HUDEP-2 (cell line): ENCODE results near the gene NHS.
"Not testable (repeated sequence)": the region's sequence is repeated elsewhere in the genome, so short reads cannot be mapped to it uniquely, and the experiment has no call there.

Source experiments
- DNase-seq, 76 experiments: peaks; one replicate each; lab custom pipeline; 2025; ENCODE audit not compliant: unreplicated experiment in 76 of 76; lab: John Stamatoyannopoulos, UW

The NHS gene

DNA sequence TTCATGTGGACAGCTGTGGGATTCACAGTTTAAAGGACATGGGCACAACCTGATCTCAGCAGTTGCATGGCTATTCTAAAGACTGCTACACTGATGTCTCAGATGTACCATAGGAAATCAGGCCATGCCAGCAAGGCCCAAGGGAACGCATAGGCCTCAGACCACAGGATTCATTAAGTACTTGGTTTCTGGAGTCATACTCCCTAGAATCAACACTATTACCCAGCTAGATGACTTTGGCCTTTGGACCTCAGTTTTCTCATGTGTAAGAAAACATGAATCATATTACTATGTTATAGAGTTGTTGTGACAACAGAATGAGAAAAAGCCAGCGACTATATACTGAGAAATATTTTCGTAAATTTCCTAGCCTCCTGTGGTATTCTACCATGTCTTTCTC, 67.9 kb downstream of the NHS start:
- no peak for DNase-seq

DNA sequence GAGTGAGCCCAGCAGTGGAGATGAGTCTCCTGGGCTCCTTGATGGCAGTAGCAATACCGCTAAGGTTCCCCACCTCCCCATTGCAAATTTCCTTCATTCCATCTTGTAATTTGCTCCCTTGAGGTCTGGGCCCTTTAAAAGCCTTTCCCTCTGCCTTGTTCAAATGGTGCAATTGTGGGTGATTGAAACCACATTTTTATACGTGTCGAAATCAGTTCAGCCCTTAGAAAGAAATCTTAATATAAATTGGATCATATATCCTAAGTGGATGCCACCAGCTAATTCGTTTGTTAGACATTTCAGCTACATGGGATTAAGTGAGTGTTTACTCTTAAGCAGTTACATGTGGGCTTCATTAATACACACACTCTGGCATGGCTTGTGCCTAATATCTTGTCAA, 68.6 kb downstream of the NHS start:
- DNase-seq: no peak

DNA sequence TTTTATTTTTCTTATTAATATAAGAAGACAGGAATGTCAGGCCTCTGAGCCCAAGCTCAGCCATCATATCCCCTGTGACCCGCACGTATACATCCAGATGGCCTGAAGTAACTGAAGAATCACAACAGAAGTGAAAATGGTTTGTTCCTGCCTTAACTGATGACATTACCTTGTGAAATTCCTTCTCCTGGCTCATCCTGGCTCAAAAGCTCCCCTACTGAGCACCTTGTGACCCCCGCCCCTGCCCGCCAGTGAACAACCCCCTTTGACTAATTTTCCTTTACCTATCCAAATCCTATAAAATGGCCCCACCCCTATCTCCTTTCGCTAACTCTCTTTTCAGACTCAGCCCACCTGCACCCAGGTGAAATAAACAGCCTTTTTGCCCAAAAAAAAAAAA, 71.3 kb downstream of the NHS start:
- DNase-seq: not testable (repeated sequence)

DNA sequence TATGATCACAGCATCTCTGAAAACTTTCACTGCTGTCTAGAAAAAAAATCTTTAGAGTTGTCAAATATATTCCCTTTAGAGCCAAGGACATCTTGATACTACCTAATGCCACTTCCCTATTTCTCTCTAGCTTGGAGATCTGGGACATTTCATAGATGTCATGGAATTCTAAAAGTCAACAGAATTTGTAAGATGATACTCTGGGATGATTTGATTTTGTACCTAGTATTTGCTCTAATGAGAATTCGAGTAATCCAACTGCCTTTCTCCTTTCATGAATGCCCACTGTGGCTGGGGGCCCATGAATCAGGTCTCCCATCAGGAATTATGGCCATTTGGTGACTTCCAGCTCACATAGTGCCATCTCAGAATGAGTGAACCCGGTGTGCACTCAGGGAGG, 73.2 kb downstream of the NHS start:
- DNase-seq: no peak

DNA sequence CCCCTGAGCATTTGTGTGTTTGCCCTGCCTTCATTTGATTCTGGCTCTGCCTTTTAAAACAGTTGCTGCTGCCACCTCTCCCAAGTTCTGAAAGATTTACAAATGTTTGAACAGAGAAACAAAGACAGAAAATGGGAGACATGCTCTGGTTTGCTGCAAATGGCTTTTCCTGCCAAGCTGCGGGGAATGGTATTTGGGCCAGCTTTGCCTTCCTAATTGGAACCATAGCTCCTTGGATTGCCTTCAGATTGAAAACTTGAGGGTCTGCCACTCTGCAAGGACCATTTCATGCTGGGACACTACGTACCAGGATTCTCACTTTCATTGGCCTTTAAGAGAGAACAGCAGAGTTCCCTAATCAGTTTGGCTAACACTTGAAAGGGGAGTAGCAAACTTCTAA, 74.9 kb downstream of the NHS start:
- no peak for DNase-seq

DNA sequence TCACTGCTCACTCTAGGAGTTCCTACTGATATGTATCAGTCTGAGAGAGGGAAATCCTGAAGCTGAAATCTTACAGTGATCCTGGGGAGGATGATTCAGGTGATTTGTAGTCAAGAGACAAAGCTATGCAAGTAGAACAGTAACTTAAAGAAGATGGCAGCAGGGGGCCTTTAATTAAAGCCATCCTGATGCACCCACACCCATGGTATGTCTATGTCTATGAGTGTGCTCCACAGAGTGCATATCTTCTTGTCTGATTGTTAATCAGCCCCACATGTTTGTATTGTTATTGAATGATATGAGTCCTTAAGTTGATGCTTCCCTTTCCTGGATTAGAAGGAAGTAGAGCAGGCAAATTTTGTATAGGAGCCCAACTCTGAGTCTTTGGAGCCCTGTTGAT, 78.8 kb downstream of the NHS start:
- DNase-seq: no peak

DNA sequence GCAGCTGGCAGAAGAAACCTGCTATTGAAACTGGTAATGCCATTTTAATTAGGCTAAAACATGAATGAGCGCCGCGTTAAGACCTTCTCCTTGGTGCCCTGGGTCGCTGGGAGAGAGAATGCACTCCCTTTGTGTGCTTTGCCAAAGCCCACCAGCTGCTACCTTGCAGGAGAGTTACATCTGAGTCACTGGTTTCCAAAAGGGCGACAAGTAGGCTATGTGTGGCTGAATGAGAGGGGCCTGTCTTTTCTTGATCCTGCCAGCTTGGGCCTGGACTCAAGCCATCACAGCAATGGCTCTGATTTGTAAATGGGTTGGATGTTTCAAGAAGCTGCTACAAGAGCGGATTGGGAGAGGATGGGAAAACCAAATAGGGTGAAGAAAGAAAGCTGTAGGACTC, 81.5 kb downstream of the NHS start:
- DNase-seq: no peak

DNA sequence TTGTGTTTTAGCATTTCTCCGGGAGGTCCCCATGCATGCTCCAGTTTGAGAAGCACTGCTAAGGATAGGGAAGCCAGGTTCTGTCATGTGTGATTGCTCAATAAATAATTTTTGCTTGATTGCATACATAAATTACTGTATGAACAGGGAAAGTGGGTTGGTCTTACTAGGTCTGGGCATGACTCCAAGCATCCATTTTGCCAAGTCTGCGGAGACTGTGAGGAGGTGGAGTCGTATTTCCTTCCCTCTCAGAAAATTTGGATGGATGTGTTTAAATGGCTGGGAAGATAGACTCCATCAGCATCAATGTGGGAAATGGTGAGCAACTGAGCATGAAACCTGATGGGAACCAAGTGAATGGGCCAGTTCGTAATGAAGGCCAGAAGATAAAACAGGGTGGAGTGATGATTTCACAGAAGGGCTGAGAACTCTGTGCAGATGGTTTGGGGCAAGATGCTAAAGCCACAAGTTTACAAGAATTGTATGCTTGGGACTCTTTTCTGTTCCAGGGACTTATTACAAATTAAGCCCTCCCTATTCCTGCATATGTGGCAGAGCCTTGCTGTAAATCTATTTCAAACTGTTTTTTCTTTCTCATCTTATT, 84.1 kb downstream of the NHS start:
- DNase-seq: no peak

DNA sequence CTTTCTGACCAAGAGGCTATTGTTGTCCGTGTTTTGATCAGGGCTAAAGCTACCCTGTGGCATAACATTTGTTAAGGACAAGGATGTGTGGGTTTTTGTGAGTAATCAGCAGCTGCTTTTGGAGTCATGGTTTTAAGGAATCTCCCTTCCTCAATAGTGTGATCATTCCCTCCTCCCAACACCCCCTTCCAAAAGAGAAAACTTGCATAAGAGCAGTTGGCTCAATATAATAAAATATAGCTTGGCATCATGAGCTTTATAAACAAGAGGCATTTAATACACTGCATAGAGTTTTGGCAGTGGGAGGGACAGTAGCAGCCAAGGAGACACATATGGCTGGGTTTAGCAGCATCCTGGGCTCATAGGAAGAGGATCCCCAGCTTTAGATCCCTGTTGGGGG, 84.7 kb downstream of the NHS start:
- no peak for DNase-seq

DNA sequence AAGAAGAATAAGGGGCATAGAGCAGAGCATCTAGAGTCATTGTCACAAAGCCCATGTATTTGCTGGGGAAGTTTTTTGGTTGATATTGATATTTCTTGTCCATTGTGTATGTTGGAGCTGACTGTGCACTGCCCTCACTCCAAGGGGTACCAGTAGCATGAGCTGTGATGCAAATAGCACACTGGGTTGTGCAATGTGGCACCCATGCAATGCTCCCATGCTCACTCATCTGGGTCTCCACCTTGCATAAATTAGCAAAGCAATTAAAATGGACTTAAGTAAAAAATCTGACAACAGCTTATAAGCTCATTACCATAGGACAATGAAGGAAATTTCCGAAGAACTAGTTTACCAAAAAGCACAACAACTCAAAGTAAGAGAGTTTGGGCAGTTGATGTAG, 87.9 kb downstream of the NHS start:
- DNase-seq: no peak

DNA sequence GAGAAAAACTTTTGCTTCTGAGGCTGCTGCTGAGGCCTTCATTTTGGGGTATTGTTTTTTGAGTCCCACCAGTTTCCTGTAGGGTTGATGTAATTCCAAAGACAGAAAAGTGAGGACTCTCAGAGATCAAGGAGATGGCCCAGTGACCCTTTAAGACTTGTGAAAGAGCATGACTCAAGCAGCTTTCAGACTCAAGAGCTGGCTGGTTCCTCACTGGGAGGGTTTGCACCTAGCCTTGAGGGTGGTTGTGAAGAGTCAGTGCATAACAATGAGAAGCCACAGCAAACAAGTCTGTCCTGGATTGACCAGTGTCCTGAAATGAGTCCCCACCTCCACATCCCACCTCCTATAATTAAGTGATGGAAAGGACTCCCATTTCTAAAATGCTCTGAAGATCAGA, 89.2 kb downstream of the NHS start:
- DNase-seq: no peak

DNA sequence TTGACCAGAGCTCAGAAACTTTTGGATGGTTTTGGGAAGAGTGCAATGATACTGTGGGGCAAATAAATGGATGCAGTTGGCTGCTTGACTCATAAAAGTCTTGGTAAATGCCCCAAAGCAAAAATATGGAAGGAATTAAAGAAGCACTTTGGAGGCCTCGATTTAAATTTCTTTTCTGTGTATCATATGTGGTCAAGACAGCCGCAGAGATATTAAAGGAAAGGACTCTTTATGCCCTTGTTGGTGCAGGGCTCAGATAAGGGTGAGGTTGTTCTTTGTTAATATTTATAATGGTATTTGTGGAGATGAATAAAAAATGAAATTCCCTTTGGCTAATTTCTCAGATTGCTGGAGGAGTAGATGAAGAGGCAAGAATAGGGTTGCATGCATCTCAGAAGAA, 90.2 kb downstream of the NHS start:
- no peak for DNase-seq

DNA sequence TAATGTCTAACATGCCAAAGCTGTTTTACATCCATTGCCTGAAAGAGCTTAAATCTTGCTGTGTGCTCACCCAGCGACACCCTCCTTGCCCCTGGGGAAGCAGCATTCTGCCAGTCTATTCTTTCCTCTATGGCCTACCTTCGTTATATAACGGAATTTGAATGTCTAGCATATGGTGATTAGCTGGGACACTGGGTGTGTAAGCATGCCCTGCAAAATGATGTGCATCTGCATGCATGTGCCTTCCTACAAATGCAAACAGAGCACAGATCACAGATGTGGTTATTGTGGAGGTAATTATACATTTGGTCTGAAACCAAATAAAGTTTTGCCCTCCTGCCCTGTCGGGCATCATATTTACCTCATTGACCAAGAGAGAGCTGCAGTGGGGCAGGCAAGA, 90.8 kb downstream of the NHS start:
- no peak for DNase-seq

DNA sequence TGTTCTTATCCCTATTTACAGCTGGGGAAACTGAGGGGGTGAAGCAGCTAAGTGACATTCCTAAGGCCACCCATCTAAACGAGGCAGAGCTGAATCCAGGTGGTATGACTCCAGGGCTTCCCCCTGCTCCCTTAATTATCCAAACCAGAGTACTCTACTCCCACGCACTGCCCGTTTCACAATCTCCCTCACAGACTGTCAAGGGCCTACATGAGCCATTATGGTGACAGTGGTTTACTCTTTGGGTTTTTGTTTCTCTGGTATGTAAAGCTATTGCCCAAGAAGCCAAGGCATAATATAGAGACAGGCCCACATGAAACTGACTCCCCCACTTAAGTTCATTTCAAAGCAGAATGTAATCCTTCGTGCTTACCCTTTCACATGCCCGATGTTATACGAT, 95.1 kb downstream of the NHS start:
- DNase-seq: no peak

DNA sequence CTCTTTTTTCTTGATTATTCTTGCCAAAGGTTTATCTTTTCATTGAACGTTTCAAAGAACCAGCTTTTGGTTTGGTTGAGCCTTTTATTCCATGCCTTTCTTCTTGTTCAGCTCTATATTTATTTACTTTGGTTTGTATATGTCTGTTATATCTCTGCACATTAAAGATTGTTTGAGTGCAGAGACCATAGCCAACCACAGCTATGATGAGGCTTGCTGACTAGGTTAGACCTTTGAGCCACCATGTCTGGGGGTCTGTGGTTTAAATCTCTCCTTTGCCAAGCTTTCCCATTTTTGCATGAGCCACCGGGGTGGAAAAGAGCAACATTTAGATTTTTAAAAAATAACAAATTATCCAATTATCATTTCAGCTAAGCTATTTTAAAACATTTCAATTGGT, 96.1 kb downstream of the NHS start:
- no peak for DNase-seq

DNA sequence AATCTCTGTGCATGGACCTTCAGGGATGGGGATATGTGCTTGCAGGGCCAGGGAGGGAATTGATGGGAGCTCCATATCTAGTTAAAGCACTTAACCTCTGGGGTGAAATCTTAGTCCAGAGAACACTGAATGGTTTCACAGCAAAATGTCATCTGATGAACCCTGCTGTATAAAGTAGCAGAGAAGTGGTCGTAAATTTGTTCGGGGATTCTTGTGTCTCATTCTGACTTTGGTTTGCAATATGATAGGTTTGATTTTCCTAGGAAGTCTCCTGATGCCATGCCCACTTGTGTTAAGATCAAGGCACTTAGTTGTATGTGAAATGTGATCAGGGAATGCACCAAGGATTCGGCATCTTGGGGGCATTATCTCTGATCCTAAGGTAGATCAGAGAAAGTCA, 96.9 kb downstream of the NHS start:
- DNase-seq: no peak

DNA sequence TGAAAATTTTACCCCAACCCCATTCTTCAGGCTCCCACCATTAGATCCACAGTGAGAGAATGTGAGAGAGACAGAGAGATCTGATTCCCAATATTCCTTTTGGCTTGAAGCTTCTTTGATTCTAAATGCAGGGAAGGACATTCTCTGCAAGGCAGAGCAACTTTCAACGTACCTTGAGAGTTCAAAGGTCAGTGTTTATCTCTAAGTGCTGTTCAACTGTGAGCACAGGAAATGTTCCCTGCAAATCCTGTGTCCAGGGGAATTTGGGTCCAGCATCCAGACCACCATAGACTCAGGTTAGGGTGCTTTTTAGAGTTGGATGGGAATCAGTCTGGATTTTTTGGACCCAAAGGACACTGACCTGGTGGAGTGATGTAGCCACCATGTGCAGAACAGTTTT, 97.4 kb downstream of the NHS start:
- no peak for DNase-seq

DNA sequence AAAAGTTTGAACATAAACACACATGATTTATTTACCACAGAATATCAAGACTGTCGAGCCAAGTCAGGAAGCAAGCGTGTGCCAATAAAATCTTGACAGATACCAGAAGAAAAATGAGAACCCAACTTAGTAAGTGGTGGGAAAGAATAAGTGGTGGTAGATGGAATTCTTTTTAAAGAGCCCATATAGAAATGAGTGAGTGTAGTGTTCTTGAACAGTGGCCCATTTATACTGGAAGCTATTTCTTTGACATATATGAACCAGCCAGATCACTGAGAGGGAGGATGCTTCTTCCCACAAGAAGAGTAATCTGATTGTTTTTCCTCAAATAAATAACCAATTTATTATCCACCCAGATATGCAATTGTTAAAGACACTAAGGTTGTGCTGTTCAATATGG, 98.0 kb downstream of the NHS start:
- DNase-seq: no peak

DNA sequence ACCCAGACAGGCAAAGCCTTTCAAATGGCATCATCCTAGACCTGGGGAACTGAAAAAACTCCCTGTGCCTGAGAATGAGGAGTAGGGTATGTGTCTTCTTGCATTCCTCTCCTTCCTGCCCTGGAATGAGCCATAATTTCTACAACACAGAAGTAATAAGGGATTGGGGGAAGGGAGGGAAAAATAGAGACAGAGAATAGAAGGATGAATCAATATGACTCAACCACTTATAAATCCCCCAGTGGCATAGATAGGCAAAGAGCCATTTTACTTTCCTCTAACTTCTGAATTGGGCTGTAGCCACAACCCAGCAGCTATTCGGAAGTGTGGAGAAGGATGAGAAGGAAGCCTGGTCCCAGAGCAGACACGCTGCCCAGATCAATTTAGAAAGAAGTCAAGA, 99.9 kb downstream of the NHS start:
- DNase-seq: no peak

DNA sequence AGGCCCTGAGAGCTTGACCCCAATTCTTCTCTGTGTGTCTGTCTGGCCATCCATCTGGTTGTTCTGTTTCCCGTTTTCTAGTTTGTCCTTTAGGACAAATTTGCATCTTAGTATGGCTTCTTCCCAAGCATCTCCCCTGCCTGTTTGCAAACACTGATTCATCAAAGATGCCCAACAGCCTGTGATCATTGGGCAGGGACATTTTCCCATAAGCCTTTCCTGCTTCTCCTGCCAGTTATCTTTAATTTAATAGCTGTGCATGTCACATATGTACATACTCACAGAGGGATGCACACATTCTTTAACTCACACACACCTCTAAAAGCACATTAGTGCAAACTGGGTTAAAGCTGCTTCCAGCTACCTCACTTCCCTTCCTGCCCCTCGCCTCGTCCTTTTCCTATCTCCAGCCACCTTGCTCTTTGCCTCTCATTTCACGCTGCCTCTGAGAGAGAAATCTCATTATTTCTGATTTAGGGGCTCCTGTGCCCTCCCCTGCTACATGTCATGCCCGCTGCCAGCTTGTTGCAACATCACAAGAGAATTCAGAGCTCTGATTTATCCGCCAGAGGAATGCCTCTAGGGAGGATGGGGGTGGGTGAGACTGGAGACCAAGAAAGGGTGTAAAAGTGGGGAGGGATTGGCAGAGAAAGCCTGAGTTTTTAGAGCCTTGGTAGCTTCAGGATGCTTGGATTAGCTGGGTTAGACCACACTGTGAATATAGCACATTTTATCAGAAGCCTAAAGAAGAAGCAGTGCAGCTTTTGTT, 100.6 kb downstream of the NHS start:
- no peak for DNase-seq

DNA sequence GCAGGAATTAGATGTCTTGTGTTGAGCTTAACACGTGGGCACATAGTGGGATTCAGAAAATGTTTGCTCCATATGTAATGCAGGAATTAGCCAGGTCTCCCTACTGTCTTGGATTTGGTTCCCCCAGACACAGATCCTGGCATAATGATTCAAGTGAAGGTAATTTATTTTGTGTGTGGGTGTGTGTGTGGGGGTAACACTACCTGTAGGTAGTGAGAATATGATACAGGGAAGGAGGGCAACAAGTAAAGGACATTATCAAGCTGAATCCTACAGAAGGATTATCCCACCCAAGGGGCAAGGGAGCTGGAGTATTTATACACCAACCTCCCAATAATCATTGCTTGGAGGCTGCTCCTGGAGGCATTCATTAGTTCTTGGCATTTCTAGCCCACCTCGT, 101.4 kb downstream of the NHS start:
- DNase-seq: no peak

DNA sequence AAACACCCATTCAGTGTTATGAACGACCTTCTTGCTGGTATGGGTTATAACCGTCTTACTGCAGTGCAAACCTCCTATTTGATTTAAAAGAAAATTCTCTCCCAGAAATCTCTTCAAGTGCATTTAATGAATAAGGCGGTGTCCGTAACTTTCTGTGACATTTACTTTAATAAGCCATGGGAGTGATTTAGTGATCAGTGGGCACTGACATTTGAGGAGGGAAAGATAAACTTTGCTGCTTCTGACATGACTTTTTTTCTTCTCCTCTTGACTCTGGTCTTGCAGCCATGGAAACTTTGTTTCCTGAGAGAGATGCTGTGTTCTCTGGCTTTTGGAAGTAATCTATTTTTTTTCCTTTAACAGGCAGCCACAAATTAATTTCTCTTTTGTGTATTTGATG, 106.1 kb downstream of the NHS start:
- no peak for DNase-seq

DNA sequence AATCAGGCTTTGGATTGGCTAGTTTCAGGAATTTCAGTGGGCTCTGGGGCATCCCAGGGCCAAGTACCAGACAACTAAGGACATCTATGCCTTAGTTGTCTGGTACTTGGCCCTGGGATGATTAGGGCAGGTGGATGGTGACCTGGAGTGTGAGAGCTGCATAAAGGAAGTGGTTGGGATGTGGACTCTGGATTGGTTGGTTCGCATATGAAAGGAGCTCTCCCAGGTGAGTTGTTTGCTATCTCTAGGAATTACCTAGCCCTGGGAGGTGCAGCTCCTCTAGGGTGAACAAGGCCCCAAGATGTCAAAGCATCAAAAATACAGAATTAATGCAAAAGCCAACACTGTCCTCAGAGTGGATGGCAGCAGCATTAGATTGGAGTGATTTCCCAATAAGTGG, 109.6 kb downstream of the NHS start:
- DNase-seq: no peak
